HL-60 (cell line): Measurements from ENCODE around the gene CRLF3.

Experiments used
- CTCF ChIP-seq: IDR thresholded peaks from one replicate; pipeline ENCODE4 v1.5.1; 2011; ENCODE audit warnings: low read length, control low read depth, inconsistent platforms; ENCODE audit not compliant: insufficient read depth
- GABPA ChIP-seq: IDR thresholded peaks from 2 replicates; pipeline ENCODE4 v1.6.1; 2012; ENCODE audit warnings: low read depth
- POLR2AphosphoS5 ChIP-seq: IDR thresholded peaks from 2 replicates; pipeline ENCODE4 v1.6.1; 2012; ENCODE audit warnings: low read depth
- REST ChIP-seq: IDR thresholded peaks from 2 replicates; pipeline ENCODE4 v1.6.1; 2012; ENCODE audit warnings: low read depth; ENCODE audit not compliant: insufficient replicate concordance
- SPI1 ChIP-seq: IDR thresholded peaks from 2 replicates; pipeline ENCODE4 v1.6.1; 2012; ENCODE audit warnings: low read depth, mild to moderate bottlenecking, borderline replicate concordance

GRCh38 chr17:30832438-30833124, 8.1 kb upstream of the CRLF3 start:
- TF ChIP-seq CTCF = no peak
- no peak for TF ChIP-seq REST
- no peak for TF ChIP-seq POLR2AphosphoS5
- no peak for TF ChIP-seq SPI1
- TF ChIP-seq GABPA = no peak
